ENCODE results near the gene PARL. TPM values are rescaled to one million over a fixed set of nuclear protein-coding genes. Genes with fewer than 3 reads are reported as not detected.

Gene PARL
- total RNA-seq, result 39.2 to 45.4 TPM (median 44.7 TPM) in 3 replicates
- long read RNA-seq, transcript PARL-202 (10 exons, 1,414 nt), result major isoform, 23 of 35 reads
- long read RNA-seq, partial matches to known transcripts, result 1 of 35 reads
- long read RNA-seq, other reads (novel, unspliced or antisense), result 3 of 35 reads

GRCh38 chr3:183884427-183885296, at the start of gene PARL:
Gene PARL, minus strand, starts transcription at chr3:183884880. Its CDS starts 34 bp downstream, at chr3:183884846.
- peak; percentile 100 for TF ChIP-seq CTCF (IDR thresholded peaks at IDR 0.05)

GRCh38 chr3:183933160-183933559, 48.5 kb upstream of the PARL start:
- Mint-ChIP-seq H3K36me3 (ENCODE audit: low read depth) (peaks cover 26% of the 10 kb centered on the region), H3K27me3 (ENCODE audit: low read depth) (no peaks in the 10 kb centered on the region), H3K4me1 (ENCODE audit: low read depth) (no peaks in the 10 kb centered on the region), H3K27ac (ENCODE audit: unreplicated experiment) (no peak overlapping the region), H3K4me3 (ENCODE audit: unreplicated experiment) (no peak overlapping the region), H3K9me3 (ENCODE audit: low read depth) (no peaks in the 10 kb centered on the region)
- TF ChIP-seq CTCF (IDR thresholded peaks at IDR 0.05), result no peak
- no peak for DNase-seq (ENCODE audit: low spot score)

More at GRCh38 chr3:183884427-183885296, at the start of gene PARL:
- Mint-ChIP-seq H3K4me1 (ENCODE audit: low read depth) (peaks cover 33% of the 10 kb centered on the region), H3K9me3 (ENCODE audit: low read depth) (no peaks in the 10 kb centered on the region), H3K27ac (ENCODE audit: unreplicated experiment) (peak within 1 kb of the TSS; percentile 91), H3K27me3 (ENCODE audit: low read depth) (peaks cover 3% of the 10 kb centered on the region), H3K36me3 (ENCODE audit: low read depth) (peaks cover 2% of the 10 kb centered on the region), H3K4me3 (ENCODE audit: unreplicated experiment) (peak within 1 kb of the TSS; percentile 90)
- no peak for DNase-seq (ENCODE audit: low spot score)

DNA sequence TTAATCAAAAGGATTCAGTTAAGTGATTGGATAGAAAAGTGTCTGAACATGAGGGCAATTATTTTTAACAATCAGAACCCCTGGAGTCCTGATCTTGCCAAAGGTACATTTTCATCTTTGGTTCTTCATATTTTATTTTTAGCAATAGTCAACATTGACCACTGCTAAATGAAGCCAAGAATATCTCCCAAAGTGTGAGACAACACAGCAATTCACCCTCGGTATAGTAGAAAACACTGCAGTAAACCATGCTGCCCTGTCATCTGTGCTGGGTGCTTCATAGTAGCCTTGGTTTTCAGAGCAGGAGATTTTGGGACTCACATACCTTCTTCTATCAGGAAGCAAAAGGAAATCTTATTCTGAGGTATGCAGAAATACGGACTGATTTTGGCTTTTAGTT, 47.2 kb upstream of the PARL start:
- H3K4me3 Mint-ChIP-seq (ENCODE audit: unreplicated experiment), result no peak overlapping the region
- H3K36me3 Mint-ChIP-seq (ENCODE audit: low read depth), result peaks cover 23% of the 10 kb centered on the region
- H3K9me3 Mint-ChIP-seq (ENCODE audit: low read depth), result no peaks in the 10 kb centered on the region
- no peak overlapping the region for H3K27ac Mint-ChIP-seq (ENCODE audit: unreplicated experiment)
- no peaks in the 10 kb centered on the region for H3K27me3 Mint-ChIP-seq (ENCODE audit: low read depth)
- no peak for DNase-seq (ENCODE audit: low spot score)
- TF ChIP-seq CTCF (IDR thresholded peaks at IDR 0.05), result no peak
- no peaks in the 10 kb centered on the region for H3K4me1 Mint-ChIP-seq (ENCODE audit: low read depth)

DNA sequence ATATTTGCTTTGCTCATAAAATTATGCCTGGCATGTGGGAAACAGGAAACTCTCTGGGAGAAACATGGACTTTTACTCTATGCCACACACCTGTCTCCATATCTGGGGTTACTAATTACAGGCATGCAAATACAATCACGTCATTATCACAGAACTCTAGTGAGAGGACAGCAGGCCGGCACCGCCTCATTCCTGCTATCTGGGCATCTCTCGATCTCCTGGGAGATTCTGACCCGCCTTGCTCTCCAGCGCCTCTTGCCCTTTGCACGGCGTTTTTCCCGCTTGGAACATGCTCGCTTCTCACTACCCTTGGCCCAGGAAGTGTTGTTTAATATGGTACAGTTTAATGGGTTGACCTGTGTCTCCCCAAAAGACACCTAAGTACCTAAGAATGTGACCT, 45.4 kb upstream of the PARL start:
- no peak overlapping the region for H3K4me3 Mint-ChIP-seq (ENCODE audit: unreplicated experiment)
- TF ChIP-seq CTCF (IDR thresholded peaks at IDR 0.05), result no peak
- H3K36me3 Mint-ChIP-seq (ENCODE audit: low read depth), result peaks cover 17% of the 10 kb centered on the region
- DNase-seq (ENCODE audit: low spot score), result no peak
- H3K4me1 Mint-ChIP-seq (ENCODE audit: low read depth), result no peaks in the 10 kb centered on the region
- no peaks in the 10 kb centered on the region for H3K9me3 Mint-ChIP-seq (ENCODE audit: low read depth)
- H3K27me3 Mint-ChIP-seq (ENCODE audit: low read depth), result no peaks in the 10 kb centered on the region
- H3K27ac Mint-ChIP-seq (ENCODE audit: unreplicated experiment), result no peak overlapping the region

DNA sequence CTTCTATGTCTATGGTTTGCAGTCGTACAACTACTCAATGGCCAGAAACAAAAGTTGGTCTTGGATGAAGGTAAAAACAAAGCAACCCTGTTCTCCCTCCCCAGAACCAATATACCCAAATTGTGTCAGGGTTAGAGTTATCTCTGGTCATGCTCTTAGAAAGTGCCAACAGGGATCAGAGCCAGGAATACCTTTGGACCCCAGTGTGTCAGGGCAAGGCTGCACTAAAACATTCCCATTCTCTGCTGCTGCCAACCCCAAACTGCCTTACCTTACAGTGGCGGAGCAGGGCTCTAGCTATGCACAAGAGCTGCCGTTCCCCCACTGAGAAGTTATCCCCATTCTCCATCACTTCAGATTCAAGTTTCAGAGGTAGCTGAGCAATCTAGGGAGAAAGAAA, 42.4 kb upstream of the PARL start:
- no peak overlapping the region for H3K4me3 Mint-ChIP-seq (ENCODE audit: unreplicated experiment)
- no peaks in the 10 kb centered on the region for H3K27me3 Mint-ChIP-seq (ENCODE audit: low read depth)
- peaks cover 34% of the 10 kb centered on the region for H3K36me3 Mint-ChIP-seq (ENCODE audit: low read depth)
- no peaks in the 10 kb centered on the region for H3K4me1 Mint-ChIP-seq (ENCODE audit: low read depth)
- no peaks in the 10 kb centered on the region for H3K9me3 Mint-ChIP-seq (ENCODE audit: low read depth)
- no peak for DNase-seq (ENCODE audit: low spot score)
- no peak for TF ChIP-seq CTCF (IDR thresholded peaks at IDR 0.05)
- H3K27ac Mint-ChIP-seq (ENCODE audit: unreplicated experiment), result no peak overlapping the region

Measured in chondrocyte (in vitro differentiated cells).